ENCODE results near the gene GZF1.

The GZF1 gene

DNA sequence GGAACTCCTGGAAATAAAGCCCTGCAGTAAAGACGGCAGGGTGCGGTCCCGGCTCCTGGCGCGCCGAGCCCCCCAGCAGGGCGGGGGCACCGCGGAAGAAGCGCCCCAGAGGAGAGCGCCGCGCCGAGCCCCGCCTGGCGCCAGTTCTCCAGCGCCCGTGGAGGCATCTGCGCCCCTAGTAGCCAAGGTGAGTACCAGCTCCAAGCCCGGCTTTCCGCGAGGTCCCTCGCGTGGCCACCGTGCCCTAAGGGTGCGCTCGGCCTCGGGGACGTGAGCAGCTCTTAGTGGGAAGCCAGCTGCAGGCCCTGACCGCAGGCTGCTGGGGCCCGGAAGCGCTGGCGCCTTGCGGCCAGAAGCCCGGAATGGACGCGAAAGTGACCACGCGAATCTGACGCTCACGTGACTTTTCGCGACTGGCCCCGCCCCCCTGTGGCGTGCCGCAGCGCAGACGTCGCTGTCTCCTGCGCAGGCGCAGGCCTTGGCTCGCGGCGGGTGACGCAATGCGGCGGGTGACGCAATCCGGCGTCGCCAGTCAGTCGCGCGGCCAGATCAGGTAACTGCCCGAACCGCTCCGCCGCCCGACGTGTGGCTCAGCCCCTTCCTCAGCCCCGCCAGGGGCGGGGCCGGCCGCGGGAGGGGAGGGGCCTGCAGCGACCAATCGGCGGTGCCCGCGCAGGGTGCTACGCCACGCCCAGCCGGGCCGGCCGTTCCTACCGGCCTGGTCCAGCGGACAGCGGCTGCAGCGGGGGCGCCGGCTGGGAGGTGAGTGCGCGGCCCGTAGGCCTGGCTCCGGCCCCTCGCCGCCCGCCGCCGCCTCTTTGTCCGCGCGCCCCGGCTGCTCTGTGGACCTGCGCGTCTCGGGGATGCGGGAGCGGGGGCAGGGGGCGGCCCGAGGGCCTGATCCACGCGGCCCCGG is at the start of gene GZF1:
GZF1 (plus strand) TSS at position 707 of the 916 bp plus-strand sequence. CDS start 2,202 bp downstream, outside the sequence.
- peak; percentile 100 for DNase-seq

DNA sequence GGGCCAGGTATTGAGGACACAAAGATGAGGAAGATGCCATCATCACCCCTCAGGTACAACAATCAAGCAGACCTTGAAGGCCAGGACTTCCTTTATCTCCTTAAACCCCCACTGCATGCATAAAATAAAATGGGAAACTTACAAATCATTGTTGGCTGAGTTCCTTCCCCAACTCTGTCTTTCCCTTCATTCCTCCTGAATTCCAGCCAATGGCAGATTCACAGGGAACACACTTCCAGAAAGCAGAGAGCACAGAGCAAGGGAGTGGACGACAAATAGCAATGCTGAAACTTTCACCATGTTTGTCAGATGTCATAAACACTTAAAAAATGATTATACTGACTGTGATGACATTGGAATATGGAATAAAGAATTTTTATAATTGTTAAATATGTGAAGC is 48.7 kb upstream of the GZF1 start:
- no peak for DNase-seq

DNA sequence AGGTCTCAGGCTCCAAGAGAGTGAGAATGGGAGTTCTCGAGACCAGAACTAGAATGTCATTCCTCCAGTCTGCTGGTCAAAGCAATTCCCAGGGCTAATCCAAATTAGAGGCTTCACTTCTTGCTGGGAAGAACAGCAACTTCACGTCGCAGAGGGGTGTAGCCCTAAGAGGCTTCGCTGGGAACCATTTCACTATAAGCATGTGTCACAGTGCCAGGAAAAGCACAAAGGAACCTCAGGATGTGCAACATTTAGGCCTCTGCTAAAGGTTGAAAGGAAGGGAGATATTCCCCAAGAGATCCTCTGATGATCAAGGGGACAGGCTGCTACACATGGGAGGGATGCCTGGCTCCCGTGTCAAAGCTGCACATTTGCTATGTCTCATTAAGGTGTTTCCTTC is 47.3 kb upstream of the GZF1 start:
- no peak for DNase-seq

DNA sequence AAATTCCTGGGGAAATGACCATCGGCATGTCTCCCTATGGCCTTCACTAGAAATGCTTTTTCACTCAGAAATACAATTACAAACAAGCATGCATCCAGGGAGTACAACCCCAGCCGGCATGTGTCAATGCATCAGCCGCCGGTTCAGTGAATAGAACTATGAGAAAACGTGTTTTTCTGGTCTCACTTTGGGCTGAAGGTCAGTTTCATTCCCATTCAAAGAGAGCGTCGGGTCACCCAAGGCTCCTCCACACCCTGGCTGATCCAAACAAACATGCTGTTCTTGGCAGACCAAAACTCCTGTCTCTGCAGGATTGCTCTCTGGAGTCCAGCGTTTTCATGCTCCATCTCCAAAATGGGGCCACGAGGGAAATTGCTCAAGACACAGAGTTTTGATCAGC is 46.9 kb upstream of the GZF1 start:
- DNase-seq: no peak

DNA sequence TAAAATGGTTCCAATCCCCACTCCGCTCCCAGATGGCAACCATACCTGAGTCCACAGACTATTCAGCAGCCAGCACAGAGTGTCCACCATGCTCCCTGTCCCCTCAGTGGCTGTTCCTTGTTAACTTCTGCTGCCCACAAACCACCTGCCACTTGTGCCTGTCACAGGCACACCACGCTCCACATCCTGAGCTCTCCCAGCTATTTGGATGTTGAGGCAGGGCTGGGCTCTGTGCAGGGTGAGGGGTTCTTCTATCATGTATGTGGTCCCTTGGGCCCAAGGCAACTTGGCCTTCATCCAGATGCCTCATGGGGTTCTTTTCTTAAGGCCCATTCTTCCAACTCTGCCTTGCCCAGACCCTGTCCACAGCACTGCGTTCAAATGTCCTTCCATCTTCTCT is 45.4 kb upstream of the GZF1 start:
- DNase-seq: no peak

DNA sequence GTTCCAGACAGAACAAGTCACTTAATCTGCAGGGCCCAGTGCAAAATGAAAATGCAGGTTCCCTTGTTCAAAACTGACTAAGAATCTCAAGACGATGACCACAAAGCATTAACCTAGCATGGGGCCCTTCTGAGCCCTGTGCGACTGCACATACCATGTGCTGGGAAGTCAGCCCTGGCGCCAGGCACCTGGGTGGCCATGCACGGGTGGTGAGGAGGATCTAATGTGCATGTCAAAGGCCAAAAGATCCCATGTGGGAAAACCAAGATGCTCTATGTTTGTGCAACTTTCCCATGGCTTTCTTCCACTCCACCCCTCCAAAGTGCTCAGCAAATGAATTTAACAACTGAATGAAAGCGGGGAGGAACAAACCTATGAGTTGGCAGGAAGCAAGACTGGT is 44.9 kb upstream of the GZF1 start:
- no peak for DNase-seq

DNA sequence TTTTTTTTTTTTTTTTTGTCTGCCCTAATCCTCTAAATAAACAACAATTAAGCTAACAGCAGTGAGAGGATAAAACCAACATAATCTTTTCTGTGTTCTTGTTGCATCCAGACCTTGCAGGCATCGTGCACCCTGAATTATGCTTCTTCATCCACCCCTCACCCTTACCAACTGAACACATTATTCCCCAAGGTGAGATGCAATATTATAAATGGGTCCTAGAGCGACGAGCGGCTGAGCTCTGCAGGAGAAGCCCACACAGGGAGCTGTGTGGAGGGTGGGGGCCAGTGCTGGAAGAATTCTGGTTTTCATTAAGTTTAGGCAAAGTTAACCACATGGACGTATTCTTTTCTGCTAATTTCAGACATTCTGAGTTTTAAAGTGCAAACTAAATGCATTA is 43.6 kb upstream of the GZF1 start:
- no peak for DNase-seq

DNA sequence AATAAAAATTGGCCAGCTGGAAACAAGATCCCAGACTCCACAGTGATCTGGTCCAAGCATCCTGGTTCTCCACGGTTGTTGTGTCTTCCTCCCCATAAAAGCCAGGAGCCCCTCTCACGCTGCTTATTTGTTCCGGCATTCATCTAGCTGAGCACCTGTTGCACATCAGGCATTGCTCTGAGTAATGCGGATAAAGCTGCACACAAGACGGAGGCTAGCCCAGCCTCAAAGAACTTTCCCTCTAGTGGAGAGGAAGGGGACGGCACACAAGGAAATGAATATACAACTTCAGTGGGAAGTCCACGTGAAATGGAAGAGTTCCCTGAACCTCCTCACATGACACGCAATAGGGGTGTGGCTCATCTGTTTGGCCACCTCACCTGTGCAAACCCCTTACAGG is 41.7 kb upstream of the GZF1 start:
- no peak for DNase-seq

DNA sequence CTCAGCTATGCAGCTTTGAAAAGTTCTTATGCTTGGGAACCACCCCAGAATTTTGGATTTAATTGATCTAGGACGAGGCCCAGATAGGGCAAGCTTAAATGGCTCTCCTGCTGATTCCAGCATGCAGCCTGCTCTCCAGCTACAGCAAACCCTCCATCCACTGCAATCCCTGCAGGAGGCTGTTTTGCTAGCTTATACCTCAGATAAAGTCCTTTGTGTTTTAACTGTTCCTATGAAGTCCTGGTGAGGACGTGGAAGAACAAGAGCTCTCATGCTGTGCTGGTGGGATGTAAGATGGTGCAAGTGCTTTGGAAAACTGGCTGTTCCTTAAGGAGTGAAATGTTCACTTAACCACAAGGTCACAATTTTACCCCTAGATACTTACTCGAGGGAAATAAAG is 36.9 kb upstream of the GZF1 start:
- DNase-seq: no peak

DNA sequence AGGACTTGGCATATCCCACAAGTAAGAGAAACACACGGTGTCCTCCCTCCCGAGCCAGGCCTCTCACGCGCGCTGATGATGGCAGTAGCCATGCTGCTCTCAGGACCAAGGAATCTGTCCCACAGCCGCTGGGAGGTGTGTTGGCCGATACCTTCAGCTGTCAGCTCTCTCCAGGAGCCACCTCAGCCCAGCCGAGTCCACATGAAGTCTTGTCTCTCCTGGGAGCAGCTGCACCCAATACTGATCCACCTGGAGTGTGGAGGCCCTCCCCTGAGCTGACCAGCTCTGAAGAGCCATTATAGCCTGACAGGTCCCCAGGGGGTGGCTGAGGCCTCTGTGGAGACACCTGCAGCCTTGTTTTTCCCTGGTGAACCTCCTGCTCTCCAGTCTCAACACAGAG is 35.2 kb upstream of the GZF1 start:
- no peak for DNase-seq

DNA sequence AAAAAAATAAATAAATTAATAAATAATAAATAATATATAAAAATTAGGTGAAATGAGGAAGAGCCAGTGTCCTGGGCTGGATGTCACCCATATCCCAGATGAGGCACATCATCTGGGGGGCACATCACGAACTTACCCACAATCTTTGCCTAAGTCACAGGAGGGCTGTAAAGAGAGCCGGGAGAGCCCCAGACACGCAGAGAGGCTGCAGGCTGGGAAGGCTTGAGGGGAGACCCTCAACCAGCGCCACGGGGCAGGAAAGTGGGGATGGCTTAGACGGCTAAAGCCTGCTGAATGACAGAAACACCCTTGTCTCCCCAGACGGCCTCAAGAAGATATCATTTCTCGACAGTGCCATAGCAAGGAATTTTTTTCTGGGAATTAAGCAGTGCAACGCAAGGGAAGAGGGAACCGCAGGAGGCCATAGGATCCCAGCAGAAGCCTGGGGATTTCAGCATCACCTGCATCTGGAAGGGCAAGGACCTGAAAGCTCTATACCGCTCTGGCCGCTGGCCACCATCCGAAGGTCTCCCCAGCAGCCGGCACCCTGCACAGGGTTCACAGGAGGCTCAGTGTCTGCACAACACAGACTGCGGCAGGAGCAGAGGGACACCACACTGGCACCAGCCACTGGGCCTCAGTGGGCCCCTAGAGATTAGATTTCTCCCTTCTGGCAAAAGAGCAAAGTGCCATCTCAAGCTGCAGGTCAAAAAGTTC is 34.2 kb upstream of the GZF1 start:
- DNase-seq: no peak

DNA sequence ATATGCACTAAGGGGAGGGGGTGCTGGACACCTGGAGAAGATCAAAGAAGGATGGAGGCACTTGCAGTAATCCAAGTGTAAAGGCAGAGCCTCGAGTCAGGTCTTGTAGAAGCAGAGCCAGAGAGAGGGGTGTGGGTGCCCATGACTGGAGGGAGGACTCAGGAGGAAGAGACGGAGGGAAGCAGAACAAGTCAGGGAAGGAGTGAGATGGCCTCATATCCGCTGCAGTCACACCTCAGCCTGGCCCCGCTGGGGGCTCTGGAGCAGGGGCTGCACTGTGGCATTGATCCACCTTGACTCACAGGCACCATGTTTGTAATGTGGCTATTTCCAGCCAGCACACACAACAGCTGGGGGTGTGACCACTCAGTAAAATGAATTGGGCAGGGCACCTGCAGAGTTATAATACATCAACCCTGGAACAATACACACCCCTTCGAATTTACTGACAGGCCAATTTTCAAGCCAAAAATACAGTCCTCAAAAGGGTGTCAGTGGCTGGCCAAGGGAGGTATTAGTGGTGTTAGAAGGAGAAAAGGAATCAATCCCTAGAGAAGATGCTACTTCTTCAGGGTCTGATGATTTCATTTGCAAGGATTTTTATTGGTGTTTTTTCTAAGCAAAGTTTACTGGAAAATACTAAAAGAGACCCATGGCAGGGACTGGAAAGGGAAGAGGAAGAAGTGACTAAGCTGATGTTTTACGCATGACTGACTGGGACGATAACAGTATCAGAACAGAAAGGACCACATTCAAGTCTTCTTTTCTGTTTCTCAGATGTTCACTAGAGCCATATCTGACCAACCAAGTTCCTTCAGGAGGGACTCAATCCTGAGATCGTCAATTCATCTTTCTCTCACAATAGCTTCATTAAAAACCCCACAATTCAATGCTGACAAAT is 30.3 kb upstream of the GZF1 start:
- no peak for DNase-seq

DNA sequence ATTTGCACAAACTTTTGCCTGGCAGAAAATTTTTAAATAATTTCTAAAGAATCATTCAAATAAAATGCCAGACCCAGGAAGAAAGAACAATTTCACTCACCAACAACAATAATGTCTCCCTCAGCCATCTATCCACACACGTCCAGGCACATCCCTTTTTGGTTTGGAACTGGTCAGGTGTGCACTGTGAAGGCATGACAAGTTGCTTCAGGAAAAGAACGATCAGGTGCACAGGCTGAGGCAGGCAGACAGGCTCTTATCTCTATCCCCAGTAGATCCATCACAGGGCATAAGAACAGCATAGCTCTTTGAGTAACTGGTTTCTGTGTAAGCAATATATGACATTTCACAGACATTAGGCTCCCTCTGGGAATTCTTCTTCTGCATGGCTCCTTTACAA is 29.5 kb upstream of the GZF1 start:
- no peak for DNase-seq

DNA sequence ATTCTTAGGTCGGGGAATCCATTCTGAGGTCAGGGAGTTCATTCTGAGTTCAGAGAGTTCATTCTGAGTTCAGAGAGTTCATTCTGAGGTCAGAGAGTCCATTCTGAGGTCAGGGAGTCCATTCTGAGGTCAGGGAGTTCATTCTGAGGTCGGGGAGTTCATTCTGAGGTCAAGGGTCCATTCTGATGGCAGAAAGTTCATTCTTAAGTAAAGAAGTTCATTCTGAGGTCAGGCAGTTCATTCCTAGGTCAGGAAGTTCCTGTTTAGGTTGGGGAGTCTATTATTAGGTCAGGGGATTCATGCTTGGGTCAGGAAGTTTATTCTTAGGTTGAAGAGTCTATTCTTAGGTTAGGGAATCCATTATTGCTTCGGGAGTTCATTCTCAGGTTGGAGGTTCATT is 27.9 kb upstream of the GZF1 start:
- no peak for DNase-seq

DNA sequence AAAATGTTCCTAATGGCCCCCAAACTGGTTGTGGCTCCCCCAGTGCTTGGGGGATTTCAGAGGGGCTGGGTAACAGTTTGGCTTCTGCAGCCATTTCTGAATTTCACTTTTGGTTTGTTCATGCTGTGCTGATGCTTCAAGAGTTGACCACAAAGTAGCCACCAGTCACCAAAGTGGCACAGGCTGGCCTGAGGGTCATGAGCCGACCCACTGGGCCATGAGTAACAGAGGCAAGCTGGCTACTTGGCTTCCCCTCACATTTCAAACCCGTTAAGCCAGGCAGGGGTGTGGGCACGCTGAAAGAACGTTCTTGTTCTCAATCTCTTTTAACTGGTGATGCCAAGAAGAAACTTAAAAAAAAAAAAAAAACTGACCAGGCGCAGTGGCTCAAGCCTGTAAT is 26.5 kb upstream of the GZF1 start:
- no peak for DNase-seq

DNA sequence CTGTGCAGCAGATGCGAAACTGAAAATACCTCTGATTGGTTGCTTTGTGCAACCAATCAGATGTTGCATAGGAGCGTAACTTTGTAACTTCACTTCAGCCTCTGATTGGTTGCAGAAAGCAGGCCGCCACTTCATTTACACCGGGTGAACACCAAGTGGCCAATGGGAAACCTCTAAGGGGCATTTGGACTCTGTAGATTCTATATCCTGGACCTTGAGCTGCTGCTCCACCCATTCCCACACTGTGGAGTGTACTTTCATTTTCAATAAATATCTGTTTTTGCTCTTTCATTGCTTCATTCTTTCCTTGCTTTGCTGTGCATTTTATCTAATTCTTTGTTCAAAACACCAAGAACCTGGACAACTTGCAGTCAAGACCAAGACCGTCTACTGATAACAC is 25.5 kb upstream of the GZF1 start:
- DNase-seq: no peak

DNA sequence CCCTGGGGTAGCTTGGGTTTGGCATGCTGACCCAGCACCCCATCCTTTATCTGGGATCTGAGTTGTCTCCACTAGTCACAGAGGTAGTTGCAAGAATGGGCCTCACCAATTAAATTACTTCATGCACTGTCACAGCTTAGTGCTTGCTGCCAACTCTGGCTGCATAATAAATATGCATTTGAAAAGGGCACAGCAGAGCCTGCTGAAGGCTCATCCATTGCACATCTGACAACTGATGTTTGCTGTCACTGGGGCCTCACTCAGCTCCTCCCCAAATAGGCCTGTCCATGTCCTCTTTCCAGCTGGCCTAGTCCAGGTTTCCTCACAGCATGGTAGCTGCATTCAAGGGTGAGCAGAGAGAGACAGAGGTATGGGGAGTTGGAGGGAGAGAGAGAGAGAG is 24.7 kb upstream of the GZF1 start:
- no peak for DNase-seq

DNA sequence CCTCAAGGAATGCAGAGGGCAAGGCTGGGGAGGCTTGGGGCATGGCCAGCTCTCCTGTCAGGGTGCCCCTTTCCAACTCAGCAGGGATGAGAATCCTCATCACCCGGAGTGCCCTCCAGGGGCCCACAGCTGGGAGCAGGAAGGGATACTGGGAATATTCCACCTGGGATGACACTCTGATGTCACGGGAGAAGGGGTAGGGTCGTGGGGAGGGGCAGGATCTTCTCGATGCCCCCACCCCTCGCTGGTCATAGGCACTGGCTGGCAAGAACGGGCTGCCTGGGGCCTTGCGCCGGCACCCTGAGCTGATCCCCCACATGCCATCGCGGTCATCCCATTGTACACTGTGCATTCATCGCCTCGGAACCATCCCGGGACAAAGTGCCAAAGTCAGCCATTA is 22.0 kb upstream of the GZF1 start:
- no peak for DNase-seq

DNA sequence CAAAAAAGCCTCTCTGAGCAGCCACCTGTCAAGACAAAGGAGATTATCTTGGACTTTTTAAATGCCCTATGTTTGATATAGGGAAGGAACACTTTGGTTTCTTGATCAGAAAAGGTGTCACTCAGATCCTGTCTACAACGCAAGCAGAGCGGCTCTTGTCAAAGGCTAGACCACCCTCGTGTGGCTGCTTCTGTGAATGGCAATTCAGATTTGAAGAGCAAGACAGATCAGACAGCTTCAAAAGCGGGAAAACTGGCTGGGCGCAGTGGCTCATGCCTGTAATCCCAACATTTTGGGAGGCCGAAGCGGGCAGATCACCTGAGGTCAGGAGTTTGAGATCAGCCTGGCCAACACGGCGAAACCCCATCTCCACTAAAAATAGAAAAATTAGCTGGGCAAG is 21.5 kb upstream of the GZF1 start:
- DNase-seq: peak; percentile 81

DNA sequence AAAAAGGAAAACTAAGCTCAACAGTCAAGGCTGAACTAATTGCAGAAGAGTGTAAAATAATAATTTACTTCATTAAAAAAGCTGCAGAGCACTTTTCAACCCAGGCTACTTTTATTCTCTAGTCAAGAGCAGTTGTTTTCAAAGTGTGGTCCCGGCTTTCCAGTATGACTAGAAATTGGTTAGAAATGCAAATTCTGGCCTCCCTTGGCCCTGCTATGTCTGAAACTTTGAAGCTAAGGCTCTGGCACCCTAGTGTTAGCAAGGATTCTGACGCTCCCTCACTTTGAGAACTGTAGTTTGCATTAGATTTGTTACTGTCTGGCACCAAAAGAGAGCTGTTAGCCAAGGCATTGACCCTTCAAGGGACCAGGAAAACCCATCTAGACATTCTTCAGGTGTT is 20.9 kb upstream of the GZF1 start:
- DNase-seq: no peak

DNA sequence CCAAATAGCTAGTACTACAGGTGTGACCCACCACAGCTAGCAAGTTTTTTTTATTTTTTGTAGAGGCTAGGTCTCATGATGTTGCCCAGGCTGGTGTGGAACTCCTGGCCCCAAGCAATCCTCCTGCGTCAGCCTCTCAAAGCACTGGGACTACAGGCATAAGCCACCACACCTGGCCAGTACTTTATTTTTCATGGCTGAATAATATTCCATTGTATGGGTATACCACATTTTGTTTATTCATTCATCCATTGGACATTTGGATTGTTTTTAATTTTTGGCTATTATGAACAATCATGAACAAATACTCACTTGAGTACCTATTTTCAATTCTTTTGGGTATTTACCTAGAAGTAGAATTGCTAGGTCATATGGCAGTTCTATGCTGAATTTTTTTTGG is 18.4 kb upstream of the GZF1 start:
- no peak for DNase-seq

DNA sequence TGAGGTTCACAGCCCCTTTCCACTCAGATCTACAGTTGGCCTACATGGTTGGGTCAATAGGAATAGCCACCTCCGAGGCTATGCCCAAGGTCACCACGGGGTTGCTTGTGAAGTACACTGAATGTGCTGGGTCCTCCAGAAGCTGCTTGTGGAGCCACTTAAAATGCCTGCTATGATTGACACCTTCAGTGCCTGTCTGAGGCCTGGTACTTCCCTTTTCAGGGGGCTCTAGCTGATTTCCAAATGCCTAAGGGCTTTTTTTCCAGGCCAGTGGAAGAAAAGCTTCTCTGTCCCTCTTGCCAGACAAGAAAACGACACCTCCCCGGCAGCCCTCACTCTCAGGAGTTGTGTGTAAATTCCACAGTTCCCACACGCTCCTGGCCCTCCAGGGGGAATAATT is 17.6 kb upstream of the GZF1 start:
- DNase-seq: no peak

DNA sequence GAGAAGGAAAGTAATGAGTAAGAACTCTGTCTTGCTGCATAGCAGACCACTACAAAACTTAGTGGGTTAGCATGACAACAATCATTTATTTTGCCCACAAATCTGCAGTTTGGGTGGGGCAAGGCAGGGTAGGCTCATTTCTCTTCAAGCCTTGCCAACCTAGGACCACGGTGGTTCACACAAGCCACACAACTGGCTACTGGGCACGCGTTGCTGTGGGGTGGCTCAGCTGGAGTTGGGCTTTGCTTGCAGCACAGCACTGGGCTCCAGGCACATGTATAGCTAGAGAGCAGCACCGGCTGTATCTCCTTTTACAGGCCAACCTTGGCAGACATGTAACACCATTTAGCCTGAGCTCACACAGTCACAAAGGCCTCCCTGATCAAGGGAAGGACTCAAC is 16.0 kb upstream of the GZF1 start:
- no peak for DNase-seq
